Calu3 (cell line): ENCODE results near the gene RBM46. TPM values are rescaled to one million over a fixed set of nuclear protein-coding genes. Genes with fewer than 3 reads are reported as not detected.
"Not testable (repeated sequence)": the region's sequence is repeated elsewhere in the genome, so short reads cannot be mapped to it uniquely, and the experiment has no call there.

ENCODE experiments used
- BruUV-seq: library from RNA; stranded (reverse); fragments of 400-500 nt; replicated peaks from 2 replicates; lab custom pipeline; 2021; lab: Mats Ljungman, UMichigan
- CTCF ChIA-PET: fragments of 300-600 bp; sonication (Branson Sonifier 250); formaldehyde crosslinking; loops from one replicate; lab custom pipeline; 2022; ENCODE audit warnings: antibody characterized with exemption; lab: Charles Lee
- DNase-seq: peaks from one replicate; pipeline ENCODE4 v3.0.0; 2022
- H3K27ac Mint-ChIP-seq: one replicate; pipeline ENCODE4 v1.8.0; 2022; ENCODE audit warnings: mixed read lengths; ENCODE audit not compliant: unreplicated experiment
- H3K27me3 Mint-ChIP-seq: one replicate; pipeline ENCODE4 v1.8.0; 2022; ENCODE audit warnings: mixed read lengths; ENCODE audit not compliant: unreplicated experiment
- H3K36me3 Mint-ChIP-seq: one replicate; pipeline ENCODE4 v1.8.0; 2022; ENCODE audit warnings: mild to moderate bottlenecking, moderate library complexity, mixed read lengths; ENCODE audit not compliant: insufficient read depth, unreplicated experiment
- H3K4me1 Mint-ChIP-seq: one replicate; pipeline ENCODE4 v1.8.0; 2022; ENCODE audit warnings: mild to moderate bottlenecking, low read depth, mixed read lengths; ENCODE audit not compliant: unreplicated experiment
- H3K4me3 Mint-ChIP-seq: one replicate; pipeline ENCODE4 v1.8.0; 2022; ENCODE audit warnings: mild to moderate bottlenecking, low read depth, moderate library complexity, mixed read lengths; ENCODE audit not compliant: unreplicated experiment
- H3K9me3 Mint-ChIP-seq: one replicate; pipeline ENCODE4 v1.8.0; 2022; ENCODE audit warnings: low read depth, mixed read lengths; ENCODE audit not compliant: unreplicated experiment
- intact Hi-C: fragments of 100-400 bp; cut with micrococcal nuclease; formaldehyde crosslinking; loops from one replicate; pipeline ENCODE4 v1.10.0; 2022; ENCODE audit not compliant: unreplicated experiment
- total RNA-seq: library from RNA; stranded (reverse); gene quantifications from 2 replicates; pipeline ENCODE4 v1.2.3, GENCODE V29; 2022
- TF ChIP-seq, protein P1 (sequence below): fragments of 200-600 bp; IDR thresholded peaks from one replicate; pipeline ENCODE4 v1.8.0; 2022; ENCODE audit warnings: antibody characterized with exemption; ENCODE audit not compliant: unreplicated experiment

Gene RBM46
- total RNA-seq, 1 experiment from 2014 or later: not detected

DNA sequence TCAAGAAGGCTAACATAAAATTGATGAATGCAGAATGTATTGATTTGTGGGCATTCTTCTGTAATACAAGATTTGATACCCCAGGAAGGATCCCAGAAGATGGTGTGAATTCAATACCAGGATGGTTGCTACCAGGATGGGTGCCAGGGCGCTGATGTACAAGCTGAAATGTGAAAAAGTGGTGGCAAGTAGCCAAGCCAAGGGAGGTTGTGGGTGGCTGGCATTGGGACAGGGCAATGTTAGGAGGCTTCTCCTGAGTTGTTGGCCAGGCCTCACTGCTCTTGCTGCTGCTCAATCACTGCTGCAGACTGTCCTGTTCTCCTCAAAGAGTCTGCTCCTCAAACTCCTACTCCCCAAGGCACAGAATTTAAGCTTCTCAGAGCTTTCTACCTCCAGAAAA, 77.1 kb downstream of the RBM46 start:
- no peaks in the 10 kb centered on the region for H3K4me1 Mint-ChIP-seq

DNA sequence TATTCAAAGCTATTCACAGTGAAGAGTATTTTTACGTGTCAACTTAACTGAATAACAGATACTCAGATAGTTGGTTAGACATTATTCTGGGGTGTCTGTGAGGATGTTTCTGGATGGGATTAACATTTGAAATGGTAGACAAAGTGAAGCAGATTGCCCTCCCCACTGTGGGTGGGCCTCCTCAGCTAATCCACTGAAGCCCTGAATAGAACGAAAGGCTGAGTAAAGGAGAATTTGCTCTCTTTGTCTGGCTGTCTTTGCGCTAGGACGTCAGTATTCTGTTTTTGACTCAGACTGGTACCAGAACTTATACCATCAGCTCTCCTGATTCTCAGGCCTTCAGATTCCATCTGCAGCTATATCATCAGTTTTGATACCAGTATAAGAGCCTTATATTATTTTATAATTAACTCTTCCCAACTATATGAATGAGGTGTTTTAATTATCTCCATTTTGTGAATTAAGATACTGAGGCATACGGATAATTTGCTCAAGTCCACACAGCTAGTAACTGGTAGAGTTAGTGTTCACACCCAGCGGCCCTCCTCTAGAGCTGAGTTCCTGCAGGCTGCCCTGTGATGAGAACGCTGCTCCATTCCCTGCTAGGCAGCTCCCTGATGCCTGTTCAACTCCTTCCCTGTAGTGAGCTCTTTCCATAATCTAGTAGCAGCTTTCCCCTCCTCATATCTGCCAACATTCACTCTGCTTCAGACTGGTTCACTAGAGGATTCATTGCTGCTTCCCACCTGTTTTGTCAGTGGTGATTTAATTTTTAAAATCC, 87.5 kb downstream of the RBM46 start:
- intact Hi-C loops: no loop called here
- no TSS peak for BruUV-seq
- Mint-ChIP-seq H3K27me3 (no peaks in the 10 kb centered on the region), H3K36me3 (no peaks in the 10 kb centered on the region), H3K4me3 (no peak overlapping the region), H3K27ac (no peak overlapping the region), H3K9me3 (peaks cover 2% of the 10 kb centered on the region), H3K4me1 (no peaks in the 10 kb centered on the region)
- TF ChIP-seq, protein P1, sequence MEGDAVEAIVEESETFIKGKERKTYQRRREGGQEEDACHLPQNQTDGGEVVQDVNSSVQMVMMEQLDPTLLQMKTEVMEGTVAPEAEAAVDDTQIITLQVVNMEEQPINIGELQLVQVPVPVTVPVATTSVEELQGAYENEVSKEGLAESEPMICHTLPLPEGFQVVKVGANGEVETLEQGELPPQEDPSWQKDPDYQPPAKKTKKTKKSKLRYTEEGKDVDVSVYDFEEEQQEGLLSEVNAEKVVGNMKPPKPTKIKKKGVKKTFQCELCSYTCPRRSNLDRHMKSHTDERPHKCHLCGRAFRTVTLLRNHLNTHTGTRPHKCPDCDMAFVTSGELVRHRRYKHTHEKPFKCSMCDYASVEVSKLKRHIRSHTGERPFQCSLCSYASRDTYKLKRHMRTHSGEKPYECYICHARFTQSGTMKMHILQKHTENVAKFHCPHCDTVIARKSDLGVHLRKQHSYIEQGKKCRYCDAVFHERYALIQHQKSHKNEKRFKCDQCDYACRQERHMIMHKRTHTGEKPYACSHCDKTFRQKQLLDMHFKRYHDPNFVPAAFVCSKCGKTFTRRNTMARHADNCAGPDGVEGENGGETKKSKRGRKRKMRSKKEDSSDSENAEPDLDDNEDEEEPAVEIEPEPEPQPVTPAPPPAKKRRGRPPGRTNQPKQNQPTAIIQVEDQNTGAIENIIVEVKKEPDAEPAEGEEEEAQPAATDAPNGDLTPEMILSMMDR: no peak
- DNase-seq: no peak
- CTCF ChIA-PET: no interaction called here

More for the DNA sequence above, 77.1 kb downstream of the RBM46 start:
- CTCF ChIA-PET: no interaction called here
- H3K9me3 Mint-ChIP-seq: peaks cover 3% of the 10 kb centered on the region
- TF ChIP-seq, protein P1: no peak
- BruUV-seq: no TSS peak
- no peak overlapping the region for H3K4me3 Mint-ChIP-seq
- H3K27ac Mint-ChIP-seq: no peak overlapping the region
- no peaks in the 10 kb centered on the region for H3K36me3 Mint-ChIP-seq
- H3K27me3 Mint-ChIP-seq: no peaks in the 10 kb centered on the region
- intact Hi-C loops: no loop called here
- DNase-seq: no peak

DNA sequence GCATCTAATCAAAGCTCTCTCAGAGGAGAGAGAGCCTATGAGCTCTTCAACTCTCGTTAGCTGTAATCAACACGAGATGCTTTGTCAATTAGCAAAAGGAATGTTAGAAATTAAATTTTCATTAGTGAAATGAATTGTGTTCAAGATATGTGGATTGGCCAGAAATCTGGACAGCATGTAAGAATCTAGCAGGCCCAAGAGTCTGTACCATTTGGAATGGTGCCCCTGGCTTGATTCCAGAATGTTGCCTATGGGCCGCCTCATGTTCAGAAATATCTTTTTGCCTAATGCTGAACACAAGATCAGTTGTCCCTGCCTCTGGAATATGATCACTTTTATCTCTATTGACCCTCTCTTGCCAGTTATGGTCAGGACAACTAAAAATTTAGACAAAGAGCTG, 88.2 kb downstream of the RBM46 start:
- no TSS peak for BruUV-seq
- TF ChIP-seq, protein P1: no peak
- no peak for DNase-seq
- H3K4me3 Mint-ChIP-seq: no peak overlapping the region
- H3K4me1 Mint-ChIP-seq: no peaks in the 10 kb centered on the region
- H3K36me3 Mint-ChIP-seq: no peaks in the 10 kb centered on the region
- intact Hi-C loops: no loop called here
- no peaks in the 10 kb centered on the region for H3K27me3 Mint-ChIP-seq
- no peaks in the 10 kb centered on the region for H3K9me3 Mint-ChIP-seq
- H3K27ac Mint-ChIP-seq: no peak overlapping the region
- CTCF ChIA-PET: no interaction called here

DNA sequence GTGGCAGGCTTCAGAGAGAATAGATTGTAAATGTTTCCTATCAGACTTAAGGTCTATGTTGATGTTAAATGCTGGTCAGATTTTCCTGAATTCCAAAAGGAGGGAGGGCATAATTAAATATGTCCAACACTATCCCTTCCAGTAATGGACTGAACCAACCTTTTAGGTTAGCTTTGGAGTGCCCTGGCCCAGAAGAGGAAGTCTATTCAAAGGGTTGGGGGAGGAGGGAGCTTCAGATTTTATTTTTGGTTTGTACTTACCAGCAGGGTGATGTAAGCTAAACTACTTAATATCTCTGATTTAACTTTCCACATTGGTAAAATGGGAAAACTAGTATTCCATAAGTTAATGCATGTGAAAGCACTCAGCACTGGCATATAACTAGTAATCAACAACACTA, 91.1 kb downstream of the RBM46 start:
- TF ChIP-seq, protein P1: no peak
- H3K36me3 Mint-ChIP-seq: no peaks in the 10 kb centered on the region
- H3K4me3 Mint-ChIP-seq: no peak overlapping the region
- H3K9me3 Mint-ChIP-seq: peaks cover under 1% of the 10 kb centered on the region
- H3K27ac Mint-ChIP-seq: no peak overlapping the region
- H3K4me1 Mint-ChIP-seq: peaks cover 13% of the 10 kb centered on the region
- no peaks in the 10 kb centered on the region for H3K27me3 Mint-ChIP-seq
- DNase-seq: no peak
- no TSS peak for BruUV-seq
- intact Hi-C loops: no loop called here
- CTCF ChIA-PET: interaction anchor here (1.1 kb wide), 1 partner anchor 9 kb away, joined by 3 read pairs; no protein-coding TSS in a partner anchor

DNA sequence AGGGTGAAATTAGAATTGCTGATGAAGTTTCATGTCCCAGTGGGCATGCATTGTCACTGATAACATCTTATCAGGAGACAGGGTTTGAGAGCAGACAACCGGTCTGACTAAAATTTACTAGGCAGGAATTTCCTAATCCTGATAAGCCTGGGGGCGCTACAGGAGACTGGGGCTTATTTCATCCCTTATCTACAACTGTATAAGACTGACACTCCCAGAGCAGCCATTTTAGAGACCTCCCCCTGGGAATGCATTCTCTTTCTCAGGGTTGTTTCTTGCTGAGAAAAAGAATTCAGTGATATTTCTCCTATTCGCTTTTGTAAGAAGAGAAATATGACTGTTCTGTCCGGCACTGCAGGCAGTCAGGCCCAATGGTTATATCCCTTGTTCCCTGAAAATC, 93.0 kb downstream of the RBM46 start:
- H3K4me3 Mint-ChIP-seq, H3K9me3 Mint-ChIP-seq, H3K27ac Mint-ChIP-seq, DNase-seq, H3K27me3 Mint-ChIP-seq, H3K36me3 Mint-ChIP-seq, CTCF ChIA-PET, intact Hi-C loops, BruUV-seq: not testable (repeated sequence)
- H3K4me1 Mint-ChIP-seq: peaks cover 18% of the 10 kb centered on the region
